Measurements from ENCODE around the gene CEP85. TPM values are rescaled to one million over a fixed set of nuclear protein-coding genes. Genes with fewer than 3 reads are reported as not detected.
"Not testable (repeated sequence)": the region's sequence is repeated elsewhere in the genome, so short reads cannot be mapped to it uniquely, and the experiment has no call there.

CEP85 gene
- total RNA-seq, 1 donor from 2014 or later: 25.8 TPM

DNA sequence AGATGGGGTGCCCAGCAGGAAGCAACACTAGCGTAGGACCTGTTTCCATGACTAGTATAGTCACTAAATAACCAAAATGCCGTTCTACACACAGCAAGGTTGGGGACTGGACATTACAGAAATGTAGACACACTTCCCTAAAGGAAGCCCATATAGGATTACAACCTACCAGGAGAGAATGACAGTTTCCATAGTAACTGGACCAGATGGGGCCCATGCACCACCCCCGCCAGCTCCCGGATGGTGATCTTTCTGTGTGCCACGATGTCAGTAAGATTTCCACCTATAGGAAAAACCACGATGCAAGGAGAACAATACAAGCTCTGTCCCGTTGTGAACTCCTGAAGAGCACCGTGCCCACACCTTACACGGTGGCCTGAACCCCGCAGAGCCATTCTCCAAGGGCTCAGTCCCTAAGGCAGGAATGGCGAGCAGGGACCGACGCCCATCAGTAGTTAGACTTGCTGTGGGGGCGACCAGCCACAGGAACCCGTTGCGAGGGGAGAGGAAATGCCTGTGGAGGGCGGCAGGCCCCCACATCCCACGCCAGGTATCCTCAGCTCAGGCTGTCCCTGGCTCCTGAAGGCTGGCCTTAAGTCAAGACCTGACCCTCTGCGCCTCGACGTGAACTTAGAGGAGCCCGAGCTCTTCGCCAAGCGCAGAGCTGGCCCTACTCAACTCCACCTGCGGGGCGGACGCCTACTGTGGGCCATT is 13.6 kb upstream of the CEP85 start:
- DNase-seq (ENCODE audit: low spot score): no peak
- intact Hi-C loops (cut with DNase I): no loop called here

DNA sequence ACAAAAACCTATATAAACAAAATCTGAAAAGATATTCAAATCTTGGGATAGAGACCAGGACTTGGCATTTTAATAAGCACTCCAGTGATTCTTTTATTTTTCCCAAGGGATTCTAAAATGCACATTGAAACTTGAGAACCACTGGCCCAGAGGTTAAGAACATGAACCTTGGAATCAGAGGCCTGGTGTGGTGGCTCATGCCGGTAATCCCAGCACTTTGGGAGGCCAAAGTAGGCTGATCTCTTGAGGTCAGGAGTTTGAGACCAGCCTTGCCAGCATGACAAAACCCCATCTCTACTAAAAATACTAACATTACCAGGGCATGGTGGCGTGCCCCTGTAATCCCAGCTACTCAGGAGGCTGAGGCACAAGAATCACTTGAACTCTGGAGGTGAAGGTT is 12.9 kb upstream of the CEP85 start:
- DNase-seq (ENCODE audit: low spot score): no peak
- intact Hi-C loops (cut with DNase I): no loop called here

DNA sequence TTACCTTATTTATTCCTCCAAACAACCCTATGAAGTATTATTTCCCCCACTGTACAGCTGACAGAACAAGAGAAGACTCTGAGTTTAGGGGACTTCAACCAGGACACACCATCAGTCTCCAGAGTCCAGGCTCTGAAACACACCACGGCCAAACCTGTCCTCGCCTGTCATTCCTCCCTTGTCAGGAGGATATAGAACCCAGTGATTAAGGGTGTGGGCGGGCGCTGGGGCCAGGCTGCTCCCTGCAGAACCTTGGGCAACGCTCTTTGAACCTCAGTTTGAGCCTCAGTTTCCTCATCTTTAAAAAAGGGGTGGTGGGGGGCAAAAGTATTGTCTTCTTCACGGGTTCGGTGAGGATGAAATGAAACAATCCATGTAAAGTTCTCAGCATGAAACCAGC is 9.4 kb upstream of the CEP85 start:
- intact Hi-C loops (cut with DNase I): no loop called here
- DNase-seq (ENCODE audit: low spot score): no peak

DNA sequence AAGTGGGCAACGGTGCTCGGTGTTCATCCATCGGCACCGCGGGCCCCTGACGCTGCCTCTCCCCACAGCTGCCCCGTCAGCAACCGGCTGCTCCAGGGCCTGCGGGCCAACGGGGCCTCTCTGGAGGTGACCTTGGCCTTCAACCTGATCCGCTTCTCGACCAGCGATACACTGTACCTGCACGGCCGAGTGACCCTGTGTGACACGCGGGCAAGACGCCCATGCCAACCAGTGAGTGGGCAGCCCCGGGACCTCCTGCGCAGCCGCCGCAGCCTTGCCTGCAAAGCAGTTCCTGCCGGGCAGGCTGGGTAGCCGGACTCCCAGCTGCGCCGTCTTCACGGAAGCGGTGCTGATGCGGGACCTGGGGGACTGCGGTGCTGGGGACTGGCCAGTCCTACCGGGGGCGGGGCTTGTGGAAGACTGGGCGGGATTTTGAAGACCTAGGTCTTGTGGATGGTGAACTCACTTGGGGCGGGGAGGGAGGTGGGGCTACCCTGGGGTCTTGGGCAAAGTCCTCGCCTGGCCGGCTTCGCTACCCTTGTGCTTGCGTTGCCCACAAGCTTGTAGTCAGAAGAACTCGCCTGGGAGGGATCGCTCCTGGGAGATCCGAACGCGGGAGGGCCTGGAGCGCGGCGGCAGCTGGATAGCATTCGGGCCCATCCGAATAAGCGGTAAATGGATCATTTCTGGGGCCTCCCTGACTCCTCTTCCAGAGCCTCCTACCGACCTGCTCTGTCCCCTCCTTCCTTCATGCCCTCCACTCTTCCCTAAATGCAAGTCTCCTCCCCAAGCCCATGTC is 8.8 kb upstream of the CEP85 start:
- DNase-seq (ENCODE audit: low spot score): peak; percentile 85
- intact Hi-C loops (cut with DNase I): no loop called here

DNA sequence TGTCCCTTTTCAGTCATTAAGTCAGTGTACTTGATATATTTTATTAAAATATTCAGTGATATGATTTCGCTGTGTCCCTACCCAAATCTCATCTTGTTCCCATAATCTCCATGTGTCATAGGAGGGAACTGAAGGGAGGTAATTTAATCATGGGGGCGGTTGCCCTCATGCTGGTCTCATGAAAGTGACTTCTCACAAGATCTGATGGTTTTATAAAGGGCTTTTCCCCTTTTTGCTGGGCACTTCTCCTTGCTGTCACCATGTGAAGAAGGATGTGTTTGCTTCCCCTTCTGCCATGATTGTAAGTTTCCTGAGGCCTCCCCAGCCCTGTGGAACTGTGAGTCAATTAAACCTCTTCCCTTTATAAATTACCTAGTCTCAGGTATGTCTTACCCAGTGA is 3.3 kb upstream of the CEP85 start:
- intact Hi-C loops (cut with DNase I): loop anchor here (5.0 to 10.0 kb wide), 2 partner anchors 63 to 196 kb away; partner anchors contain the start of genes C1orf232 and ZNF593
- not testable (repeated sequence) for DNase-seq (ENCODE audit: low spot score)

DNA sequence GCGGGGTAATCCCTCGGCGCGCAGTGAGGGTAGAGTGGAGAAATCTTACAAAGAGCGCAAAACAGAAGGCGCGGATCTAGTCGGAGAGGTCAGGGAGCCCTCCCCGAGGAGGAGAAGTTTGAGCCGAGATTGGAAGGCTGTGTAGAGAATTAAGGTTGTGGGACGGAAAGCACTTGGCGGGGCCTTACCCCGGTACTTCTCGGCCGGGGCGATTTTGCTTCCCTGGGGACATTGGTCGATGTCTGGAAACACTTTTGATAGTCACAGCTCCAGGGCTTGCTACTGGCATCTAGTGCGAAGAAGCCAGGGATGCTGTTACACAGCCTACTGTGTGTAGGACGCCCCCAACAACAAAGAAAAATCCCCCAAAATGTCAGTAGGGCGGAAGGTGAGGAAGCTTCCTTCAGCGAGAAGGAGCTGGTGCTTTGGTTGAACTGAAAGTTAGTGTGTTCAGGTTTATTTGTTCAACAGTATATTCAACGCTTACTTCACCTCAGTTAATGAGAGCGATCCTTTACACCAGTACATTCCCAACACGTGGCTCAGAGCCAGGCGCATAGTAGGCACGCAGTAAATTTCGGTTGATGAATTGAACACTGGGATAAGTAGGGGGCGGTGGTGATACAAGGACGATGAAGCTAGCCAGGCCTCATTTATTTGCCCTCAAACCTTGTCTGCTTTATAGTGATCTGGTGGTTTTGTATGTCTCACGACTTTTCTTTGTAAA is 807 bp downstream of the CEP85 start:
- intact Hi-C loops (cut with DNase I): loop anchor here (2.0 to 10.0 kb wide), 3 partner anchors 68 to 200 kb away; partner anchors contain the start of genes C1orf232, PDIK1L and ZNF593

DNA sequence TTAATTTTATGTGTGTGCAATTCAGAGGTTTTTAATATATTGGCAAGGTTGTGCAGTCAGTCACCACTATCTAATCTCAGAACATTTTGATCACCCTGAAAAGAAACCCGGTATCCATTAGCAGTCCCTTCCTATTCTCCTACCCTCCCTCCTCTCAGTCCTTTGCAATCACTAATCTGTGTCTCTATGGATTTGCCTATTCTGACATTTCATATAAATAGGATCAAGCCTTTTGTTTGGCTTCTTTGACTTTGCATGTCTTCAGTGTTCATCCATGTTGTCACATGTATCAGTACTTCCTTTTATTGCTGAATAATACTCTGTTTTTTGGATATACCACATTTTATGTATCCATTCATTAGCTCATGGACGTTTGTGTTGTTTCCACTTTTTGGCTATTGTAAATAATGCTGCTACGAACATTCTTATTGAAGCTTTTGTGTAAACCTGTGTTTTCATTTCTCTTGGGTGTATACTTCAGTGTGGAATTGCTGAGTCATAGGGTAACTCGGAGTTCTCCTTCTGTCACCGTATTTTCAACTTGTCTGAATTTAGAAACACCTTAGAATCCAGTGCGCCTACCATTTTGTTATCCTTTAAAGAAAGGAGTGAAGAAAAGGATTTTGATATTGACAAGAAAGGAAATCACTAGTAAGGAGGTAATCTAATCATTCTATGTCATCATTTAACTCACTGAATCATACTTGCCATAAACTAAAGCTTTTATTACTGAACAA is 3.4 kb downstream of the CEP85 start:
- intact Hi-C loops (cut with DNase I): loop anchor here (10.0 kb wide), 1 partner anchor 203 kb away; no protein-coding TSS in a partner anchor
- no peak for DNase-seq (ENCODE audit: low spot score)

More for the DNA sequence above, 807 bp downstream of the CEP85 start:
- DNase-seq (ENCODE audit: low spot score): no peak

DNA sequence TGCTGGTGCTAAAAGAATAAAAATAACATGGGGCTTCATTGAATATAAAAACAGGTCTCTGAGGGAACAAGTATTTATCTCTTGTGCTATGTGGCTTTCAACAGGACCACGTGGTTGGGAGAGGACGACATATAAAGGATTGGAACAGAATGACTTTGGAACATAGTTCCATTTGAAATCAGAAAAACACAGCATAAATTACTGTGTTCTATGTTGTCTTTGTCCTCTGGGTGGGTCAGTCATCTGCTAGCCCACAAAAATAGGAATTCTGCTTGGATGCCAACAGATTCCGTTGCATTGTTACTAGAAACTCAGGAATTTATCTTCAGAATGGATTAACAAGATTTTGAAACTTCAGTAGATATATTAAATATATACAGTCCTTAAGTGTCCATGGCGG is 5.9 kb downstream of the CEP85 start:
- intact Hi-C loops (cut with DNase I): loop anchor here (10.0 kb wide), 1 partner anchor 205 kb away; no protein-coding TSS in a partner anchor
- no peak for DNase-seq (ENCODE audit: low spot score)

DNA sequence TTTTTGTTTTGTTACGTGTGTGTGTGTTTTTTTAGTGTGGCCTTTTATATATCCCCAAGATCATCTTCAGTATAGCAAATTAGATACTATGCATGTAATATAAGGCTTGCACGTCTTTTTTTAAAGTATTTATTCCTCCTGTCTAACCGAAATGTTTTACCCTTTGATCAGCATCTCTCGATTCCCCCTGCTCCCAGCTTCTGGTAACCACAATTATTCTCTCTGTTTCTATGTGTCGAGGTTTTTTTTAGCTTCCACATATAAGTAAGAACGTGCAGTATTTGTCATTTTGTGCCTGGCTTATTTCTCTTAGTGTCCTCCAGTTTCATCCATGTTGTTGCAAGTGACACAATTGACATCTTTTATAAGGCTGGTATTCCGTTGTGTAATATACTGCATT is 18.7 kb downstream of the CEP85 start:
- DNase-seq (ENCODE audit: low spot score): no peak
- intact Hi-C loops (cut with DNase I): no loop called here

DNA sequence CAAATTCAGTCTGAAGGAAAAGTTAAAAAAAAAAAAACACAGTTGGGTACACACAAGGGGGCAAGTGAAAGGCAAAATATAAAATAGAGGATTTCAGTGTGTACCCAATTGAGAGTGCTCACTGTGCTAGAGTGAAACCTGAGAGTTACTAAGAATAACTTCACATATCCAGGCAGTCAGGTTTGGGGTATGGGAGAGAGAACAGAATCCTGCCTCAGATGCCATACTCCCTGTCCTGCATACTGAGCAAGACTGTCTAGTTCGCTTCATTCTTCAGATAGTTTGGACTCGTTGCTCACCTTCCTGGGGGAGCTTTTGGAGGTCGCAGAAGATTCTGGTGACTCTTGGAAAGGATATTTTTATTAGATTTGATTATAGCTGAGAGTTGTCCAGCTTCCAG is 20.4 kb downstream of the CEP85 start:
- intact Hi-C loops (cut with DNase I): no loop called here
- DNase-seq (ENCODE audit: low spot score): no peak

DNA sequence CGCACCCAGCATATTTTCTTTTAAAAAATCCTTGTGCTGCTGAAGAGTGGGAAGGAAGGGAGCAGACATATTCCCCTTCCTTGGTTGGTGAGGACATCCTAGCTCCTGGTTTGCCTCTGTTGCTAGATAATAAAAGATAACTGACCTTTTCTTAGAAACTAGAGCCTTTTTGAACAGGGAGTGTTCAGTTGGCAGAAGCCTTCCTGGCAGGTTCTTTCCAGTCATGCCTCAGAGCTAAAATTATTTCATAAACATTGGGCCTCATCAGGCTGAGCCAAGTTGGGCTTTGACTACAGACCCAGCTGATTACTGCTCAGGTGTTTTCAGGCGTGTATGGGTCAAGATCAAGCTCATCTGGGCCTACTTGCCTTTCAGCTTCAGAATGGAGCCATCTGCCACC is 23.2 kb downstream of the CEP85 start:
- intact Hi-C loops (cut with DNase I): no loop called here
- DNase-seq (ENCODE audit: low spot score): no peak

DNA sequence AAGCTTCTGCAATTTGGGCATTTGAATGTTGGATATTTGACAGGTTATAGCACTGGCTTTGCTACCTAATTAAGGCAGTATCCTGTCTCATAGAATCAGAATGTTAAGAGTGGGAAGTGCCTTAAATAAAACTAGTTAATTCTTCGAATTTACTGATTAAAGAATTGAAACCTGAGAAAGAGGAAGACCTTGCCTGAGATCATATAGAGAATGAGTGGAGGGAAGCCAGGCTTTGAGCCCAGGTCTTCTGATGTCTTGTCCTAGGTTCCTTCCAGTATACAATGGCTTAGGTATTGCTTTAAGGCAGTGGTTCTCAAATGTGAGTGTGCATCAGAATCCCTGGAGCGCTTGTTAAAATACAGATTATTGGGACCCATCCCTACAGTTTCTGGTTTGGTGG is 25.0 kb downstream of the CEP85 start:
- intact Hi-C loops (cut with DNase I): no loop called here
- no peak for DNase-seq (ENCODE audit: low spot score)

DNA sequence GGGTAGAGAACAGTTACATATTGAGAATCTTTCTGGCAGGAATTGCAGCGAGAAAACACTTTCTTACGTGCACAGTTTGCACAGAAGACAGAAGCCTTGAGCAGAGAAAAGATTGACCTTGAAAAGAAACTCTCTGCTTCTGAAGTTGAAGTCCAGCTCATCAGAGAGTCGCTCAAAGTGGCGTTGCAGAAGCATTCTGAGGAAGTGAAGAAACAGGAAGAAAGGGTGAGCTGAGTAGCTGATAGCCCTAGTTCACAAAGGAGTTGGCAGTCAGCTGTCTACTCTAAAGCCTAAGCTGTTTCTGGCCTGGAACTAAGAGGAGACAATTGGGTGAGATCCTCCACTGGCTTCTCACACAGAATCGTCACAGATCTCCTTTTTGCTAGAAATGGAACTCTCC is 25.6 kb downstream of the CEP85 start:
- intact Hi-C loops (cut with DNase I): no loop called here
- DNase-seq (ENCODE audit: low spot score): no peak

DNA sequence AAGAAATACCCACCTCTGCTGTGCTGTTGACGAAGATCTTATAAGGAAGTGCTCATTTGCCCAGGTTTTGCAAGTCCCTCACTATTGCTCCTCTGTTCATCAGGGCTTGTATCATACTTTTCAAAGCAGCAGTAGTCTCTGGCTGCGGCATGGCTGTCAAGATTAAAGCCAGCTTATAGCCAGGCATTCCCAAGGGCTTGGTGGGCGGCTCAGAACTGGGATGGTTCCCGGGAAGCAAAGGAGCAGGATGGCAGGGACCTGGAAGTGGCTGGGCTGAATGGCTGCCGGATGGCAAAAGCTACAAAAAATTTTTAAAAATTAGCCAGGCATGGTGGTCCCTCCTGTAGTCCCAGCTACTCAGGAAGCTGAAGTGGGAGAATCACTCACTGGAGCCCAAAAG is 29.2 kb downstream of the CEP85 start:
- intact Hi-C loops (cut with DNase I): no loop called here
- no peak for DNase-seq (ENCODE audit: low spot score)

DNA sequence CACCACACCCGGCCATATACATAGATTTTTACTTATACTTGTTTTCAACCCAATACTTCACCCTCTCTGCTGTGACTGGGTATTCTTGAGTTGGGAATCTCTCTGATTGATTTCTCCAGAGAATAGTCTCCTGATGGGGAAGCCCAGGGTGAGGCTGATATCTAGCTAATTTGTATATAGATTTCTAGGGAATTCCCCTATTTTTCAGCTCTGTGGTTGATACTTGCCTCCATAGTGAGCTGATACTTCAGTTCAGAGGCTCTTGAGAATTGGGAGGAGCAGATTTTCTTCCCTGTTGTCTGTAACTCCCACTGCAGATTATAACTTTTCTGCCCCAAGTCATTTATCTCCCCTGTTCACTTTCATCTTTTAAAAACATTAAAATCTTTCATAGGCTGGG is 31.4 kb downstream of the CEP85 start:
- DNase-seq (ENCODE audit: low spot score): no peak
- intact Hi-C loops (cut with DNase I): no loop called here

DNA sequence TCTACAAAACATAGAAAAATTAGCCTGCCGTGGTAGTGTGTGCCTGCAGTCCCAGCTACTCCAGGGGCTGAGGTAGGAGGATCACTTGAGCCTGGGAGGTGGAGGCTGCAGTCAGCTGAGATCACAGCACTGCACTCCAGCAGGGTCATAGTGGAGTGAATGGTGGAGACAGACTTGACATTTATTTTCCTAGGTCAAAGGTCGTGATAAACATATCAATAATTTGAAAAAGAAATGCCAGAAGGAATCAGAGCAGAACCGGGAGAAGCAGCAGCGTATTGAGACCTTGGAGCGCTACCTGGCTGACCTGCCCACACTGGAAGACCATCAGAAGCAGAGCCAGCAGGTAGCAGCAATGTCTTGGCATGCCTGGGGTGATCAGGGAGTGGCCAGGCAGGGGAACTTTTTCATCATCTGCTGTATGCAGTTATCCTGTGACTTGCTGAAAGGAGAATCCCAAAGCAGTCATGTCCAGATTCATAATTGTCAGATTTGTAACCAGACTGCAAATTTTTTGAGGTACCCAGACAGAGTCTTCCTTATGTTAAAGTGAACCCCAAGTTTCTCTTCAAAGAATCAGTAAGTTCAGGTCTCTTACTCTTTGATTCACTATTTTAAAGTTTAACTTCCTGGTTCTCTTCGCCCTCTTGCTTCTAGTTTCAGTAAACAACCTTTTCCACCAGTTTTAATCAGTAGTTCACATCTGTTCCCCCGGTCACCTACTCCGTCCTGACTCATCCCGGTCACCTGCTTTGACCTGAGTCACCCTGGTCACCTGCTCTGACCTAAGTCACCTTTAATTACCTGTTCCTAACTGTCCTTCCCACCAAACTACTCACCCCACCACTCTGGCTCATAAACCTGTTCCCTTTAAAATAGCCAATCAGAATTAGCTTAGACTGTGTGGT is 34.5 kb downstream of the CEP85 start:
- intact Hi-C loops (cut with DNase I): no loop called here
- DNase-seq (ENCODE audit: low spot score): no peak

DNA sequence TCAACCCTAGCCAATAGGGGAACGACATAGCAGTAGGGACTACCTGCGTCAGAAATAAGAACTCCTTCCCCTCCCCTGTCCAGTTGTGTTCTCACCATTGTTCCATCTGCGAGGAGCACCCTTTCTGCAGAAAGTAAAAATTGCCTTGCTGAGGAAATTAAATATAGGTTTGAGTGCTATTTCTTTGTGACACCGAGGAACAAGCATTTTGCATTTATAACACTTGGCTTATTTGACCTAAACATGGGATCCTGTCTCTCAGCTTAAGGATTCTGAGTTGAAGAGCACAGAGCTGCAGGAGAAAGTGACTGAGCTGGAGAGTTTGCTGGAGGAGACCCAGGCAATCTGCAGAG is 35.2 kb downstream of the CEP85 start:
- intact Hi-C loops (cut with DNase I): no loop called here
- DNase-seq (ENCODE audit: low spot score): no peak

DNA sequence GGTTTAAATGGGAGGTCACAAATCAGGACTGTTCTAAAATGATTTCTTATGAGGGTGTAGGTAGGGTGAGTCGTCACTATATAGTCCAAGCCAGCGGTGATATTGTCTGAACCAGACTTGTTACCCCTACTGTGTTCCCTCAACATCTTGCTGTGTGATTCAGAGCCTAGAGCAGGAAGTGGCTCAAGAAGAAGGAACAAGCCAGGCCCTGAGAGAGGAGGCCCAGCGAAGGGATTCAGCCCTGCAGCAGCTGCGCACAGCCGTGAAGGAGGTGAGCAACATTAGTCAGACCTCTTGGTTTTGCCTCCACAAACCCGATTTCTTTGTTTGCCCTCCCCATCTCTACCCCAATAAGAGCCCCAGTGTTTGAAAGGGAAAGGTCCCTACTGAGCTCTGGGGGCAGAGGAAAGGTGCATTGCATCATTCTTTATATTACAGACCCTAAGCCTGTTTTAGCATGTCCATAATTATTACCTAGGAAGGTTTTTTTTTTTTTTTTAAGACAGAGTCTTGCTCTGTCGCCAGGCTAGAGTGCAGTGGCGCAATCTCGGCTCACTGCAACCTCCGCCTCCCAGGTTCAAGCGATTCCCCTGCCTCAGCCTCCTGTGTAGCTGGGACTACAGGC is 40.9 kb downstream of the CEP85 start:
- DNase-seq (ENCODE audit: low spot score): no peak
- intact Hi-C loops (cut with DNase I): loop anchor here (1.0 kb wide), 1 partner anchor 46 kb away; no protein-coding TSS in a partner anchor

All from cardiac septum (tissue), 1 donor.